GM19397 (cell line): ENCODE measurements around the gene AGPAT2.

Experiments
- ATAC-seq: cut with Tn5 transposase; IDR thresholded peaks from one replicate; pipeline ENCODE4 v1.9.1; 2021; ENCODE audit warnings: mild to moderate bottlenecking, moderate library complexity; ENCODE audit not compliant: unreplicated experiment

AGPAT2 gene

DNA sequence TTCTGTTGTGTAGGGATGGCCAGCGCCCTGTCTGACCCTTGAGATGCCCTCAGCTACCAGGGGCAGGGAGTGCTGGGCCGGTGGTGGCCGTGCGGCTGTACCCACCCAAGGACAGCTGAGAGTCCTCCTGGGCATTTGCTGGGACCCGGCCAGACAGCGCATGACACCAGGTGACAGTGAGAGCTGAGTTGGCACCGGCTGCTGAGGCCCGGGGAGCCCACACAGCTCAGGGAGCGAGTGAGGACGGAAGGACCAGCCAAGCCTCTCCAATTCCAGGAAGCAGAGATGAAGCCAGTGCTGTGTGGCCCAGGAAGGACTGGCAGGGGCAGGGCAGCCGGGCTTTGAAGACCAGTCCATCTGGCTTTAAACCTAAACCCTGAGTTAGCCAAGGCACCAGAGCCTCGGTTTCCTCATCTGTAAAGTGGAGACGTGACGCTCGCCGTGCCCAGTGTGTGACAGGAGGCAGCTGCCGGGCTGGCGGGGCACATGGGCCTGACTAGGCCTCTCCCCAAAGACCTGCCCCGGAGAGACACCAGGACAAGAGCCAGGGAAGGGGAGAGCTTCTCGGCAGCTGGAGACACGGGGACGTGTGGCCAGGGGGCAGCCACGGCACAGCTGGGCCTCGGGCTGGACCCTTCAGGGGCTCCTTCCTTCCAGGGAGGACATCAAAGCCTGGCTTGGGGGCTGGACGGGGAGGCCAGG lies 3.0 kb upstream of the AGPAT2 start:
- no peak for ATAC-seq

DNA sequence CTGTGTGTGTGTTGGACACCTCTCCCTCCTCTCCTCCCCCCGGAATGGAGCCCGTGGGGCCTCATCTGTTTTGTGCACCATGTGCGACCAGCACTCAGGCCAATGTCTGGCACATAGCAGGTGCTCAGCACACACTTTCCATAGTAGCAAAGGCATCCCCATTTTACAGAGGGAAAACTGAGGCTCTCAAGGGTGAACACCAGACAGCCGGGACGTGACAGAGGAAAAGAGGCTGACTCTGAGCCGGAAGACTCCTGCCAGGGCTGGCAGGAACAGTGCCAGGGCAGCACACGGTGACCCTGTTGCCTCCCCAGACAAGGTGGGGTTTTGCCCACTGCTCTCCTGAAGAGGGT lies 1.8 kb upstream of the AGPAT2 start:
- no peak for ATAC-seq

GRCh38 chr9:136688274-136689107 lies 1.2 kb upstream of the AGPAT2 start:
- no peak for ATAC-seq

DNA sequence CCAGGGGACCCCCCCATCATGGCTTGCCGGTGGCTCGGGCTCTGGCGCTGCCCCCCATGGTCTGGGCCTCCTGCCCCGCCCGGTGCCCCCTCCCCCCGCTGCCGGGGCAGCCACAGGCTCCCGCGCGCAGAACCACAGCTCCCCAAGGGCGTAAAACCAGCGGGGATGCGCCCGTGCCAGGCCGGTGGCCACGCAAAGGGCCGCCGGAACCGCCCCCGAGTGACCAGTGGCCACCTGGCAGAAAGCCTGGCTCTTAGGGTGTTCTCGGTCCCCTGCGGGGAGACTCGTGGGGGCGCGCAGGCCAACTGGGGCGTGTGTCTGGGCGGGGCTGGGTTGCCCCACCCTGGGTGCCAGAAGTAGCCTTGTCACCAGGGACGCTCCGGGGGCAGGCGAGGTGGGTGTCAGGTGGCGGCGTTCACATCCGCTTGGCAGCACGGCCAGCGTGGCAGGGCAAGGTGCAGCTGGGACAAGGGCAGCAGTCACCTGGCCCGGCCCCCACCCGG lies 515 bp upstream of the AGPAT2 start:
- ATAC-seq, result no peak

- no peak for ATAC-seq
These were observed 793 bp downstream of the AGPAT2 start for GRCh38 chr9:136686534-136686793.

DNA sequence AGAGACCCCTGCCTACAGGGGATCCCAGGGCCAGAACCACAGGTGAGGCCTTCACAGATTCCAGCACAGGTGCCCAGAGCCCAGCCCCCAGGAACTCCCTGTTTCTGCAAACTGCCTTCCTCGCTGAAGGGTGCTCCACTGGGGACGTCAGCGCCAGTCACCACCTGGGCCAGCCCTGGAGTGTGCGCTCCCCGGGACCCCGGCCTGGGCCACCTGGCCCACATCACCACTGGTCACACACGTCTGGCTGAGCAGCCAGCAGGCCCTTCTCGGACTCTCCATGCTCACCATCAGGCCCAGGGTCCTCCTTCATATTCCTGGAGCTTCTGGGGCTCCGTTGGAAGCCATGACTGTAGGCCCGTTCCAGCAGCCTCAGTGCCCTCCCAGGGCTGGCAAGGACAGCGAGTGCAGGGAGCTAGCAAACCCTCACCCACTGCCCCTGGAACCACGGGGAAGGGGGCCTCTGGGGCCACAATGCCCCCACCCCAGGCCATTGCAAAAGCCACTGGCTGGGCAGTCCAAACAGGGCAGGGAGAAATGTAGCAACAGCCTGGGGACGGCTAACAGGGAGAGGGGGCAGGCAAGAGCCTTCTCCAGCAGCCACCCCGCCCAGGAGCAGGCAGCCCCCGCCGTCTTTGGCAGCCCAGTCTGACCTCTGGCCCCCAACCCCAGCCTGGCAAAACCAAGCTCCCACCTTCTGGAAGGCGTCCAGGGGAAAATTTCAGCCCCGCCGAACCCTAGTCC lies 1.3 kb downstream of the AGPAT2 start:
- no peak for ATAC-seq

DNA sequence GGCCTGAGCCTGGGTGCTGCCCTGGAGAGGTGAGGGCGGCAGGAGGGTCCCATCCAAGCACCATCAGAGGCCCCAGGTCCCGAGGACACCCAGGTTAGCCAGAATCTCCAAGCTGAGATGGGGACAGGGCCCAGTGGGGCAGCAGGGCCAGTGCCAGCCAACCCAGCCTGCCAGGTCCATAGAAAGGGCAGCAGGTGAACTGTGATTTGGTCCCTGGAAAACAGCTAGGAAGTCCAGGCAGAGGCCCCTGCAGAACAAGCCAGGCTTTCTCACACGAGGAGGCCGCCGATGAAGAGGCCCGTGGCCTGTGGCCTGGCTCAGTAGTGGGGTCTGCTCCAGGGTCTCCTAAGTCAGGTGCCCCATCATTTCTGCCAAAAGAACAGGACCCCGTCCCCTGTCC lies 2.0 kb downstream of the AGPAT2 start:
- ATAC-seq, result no peak

GRCh38 chr9:136684799-136685198 lies 2.5 kb downstream of the AGPAT2 start:
- ATAC-seq, result no peak

DNA sequence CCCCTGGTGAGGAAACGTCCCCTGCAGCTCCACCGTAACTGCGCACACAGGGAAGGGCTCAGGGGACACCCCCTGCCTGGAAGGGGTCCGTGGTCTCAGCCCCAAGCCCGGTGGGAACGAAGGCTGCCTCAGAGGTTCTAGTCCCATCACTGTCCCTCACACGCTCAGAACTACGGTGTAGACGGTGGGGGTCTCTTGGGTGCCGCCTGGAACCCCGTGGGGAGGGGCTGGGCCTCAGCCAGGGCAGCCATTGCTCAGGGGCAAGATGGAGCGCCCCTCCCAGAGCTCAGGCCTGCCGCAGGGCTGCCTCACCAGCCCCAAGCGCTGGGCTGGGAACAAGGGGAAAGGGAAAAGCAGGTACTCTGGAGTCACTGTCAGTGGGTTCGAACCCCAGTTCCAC lies 2.9 kb downstream of the AGPAT2 start:
- no peak for ATAC-seq

- ATAC-seq, result no peak
These were observed 3.5 kb downstream of the AGPAT2 start for GRCh38 chr9:136683755-136684154.

GRCh38 chr9:136683173-136683745 lies 4.0 kb downstream of the AGPAT2 start:
- no peak for ATAC-seq

DNA sequence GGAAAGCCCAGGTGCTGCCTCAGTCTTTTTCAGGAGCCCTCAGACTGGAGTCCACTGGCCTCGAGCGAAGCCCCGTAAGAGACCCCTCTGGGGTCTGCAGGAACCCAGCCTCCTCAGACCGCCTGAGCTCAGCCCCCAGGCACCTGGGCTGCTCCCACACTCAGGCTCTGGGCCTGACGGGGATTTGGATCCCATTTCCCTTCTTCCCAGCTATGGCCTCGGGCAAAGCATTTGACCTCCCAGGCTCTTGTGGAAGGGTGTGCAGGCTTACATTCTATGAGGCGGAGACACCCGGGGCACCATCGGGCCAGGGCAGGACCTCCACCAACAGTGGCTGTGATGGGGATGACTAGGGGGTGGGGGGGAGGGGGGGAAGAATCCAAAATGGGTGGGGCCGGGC lies 4.5 kb downstream of the AGPAT2 start:
- ATAC-seq, result no peak

DNA sequence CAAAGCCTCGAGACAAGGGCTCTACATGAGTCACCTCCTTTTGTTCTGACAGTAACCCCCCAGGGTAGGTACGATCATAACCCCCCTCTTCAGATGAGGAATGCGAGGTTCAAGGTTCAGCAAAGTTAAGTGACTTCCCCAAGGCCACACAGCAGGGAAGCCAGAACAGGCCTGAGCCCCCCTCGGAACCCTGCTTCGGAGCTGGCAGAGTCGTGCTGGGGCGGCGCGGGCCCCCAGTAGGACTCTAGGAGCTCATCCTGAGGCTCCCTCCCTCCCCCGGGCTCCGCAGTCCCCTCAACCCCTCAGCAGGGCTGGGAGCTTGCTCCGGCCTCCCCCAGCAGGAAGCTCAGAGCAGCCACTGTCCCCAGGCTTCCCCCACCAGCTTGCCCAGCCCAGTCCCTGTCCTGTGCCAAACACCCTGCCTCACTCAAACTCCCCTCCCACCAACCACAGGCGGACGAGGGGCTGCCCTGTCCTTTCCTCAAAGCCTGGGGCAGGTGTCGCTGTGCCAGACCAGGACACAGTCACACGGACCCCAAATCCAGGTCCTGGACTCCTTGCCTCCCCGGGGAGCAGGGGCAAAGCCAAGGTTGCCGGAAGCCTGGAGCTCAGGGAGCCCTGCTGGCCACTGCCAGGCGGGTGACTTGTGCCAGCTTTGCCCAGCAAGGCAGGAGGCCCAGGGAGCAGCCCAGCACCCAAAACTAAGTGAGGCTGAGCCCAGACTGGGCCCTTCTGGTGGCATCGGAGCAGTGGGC lies 5.1 kb downstream of the AGPAT2 start:
- no peak for ATAC-seq

GRCh38 chr9:136681029-136681428 lies 6.2 kb downstream of the AGPAT2 start:
- ATAC-seq, result no peak

GRCh38 chr9:136679431-136679941 lies 7.8 kb downstream of the AGPAT2 start:
- ATAC-seq, result no peak

GRCh38 chr9:136678624-136679023 lies 8.6 kb downstream of the AGPAT2 start:
- no peak for ATAC-seq

DNA sequence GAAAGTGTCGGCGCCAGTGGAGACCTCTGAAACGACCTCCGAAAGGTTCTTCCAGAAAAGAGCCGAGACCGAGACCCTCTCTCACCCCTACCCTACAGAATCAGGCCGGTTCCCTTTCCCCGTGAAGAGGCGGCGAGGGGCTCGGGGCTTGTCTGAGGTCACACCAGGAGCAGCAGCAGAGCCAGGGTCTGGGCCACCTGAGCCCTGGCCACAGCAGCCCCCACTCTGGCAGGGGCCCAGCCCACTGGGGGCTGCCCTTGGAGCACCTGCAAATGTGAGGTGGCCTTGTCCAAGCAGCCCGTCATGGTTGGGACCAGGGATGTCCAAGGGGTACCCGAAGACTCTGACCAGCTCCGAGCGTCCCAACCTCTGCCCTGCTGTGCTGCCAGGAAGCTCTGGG lies 9.2 kb downstream of the AGPAT2 start:
- ATAC-seq, result no peak

DNA sequence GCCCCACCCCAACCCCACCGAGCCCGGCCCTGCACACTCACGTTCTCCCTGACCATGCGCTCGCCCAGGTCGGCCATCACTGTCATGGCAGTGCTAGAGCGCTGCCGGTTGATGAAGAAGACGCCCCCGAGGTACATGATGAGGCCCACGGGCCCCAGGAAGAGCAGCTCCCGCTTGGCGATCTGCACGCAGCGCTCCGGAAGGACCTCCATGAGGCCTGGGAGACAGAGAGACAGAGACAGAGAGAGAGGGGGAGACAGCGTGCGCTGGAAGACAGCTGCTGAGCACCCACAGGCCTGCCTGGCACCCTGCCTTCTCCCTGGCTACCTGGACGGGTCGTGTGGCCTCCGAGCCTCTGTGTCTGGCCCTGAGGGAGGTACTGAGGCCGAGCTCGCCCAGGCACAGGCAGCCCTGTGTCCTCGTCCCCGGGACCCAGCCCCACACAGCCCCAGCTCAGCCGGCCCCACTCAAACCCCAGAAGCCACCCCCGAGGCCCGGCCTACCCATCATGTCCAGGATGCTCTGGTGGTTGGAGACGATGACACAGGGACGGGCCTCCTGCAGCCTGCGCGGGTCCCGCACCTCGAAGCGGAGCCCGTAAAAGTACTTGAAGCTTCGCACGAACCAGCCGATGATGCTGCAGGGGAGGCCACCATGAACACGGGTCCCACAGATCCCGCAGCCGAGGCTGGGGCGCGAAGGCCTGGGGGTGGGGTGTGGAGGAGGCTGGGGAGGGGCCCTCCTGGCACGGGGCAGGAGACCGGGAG lies 10.2 kb downstream of the AGPAT2 start:
- ATAC-seq, result no peak

GRCh38 chr9:136676297-136676794 lies 10.9 kb downstream of the AGPAT2 start:
- ATAC-seq, result no peak
